Parathyroid adenoma (tissue), 2 donors: ENCODE data around the gene ARPIN.

ENCODE experiments used
- H2AFZ ChIP-seq: fragments of 300-600 bp; sonication (generic); one replicate; pipeline ENCODE4 v1.7.0; 2017; ENCODE audit warnings: antibody characterized with exemption, mild to moderate bottlenecking
- H3K27ac ChIP-seq: fragments of 300-600 bp; sonication (generic); one replicate; pipeline ENCODE4 v1.7.0; 2017
- H3K27me3 ChIP-seq: fragments of 300-600 bp; sonication (generic); one replicate; pipeline ENCODE4 v1.7.0; 2017; ENCODE audit warnings: low read length; ENCODE audit not compliant: control insufficient read depth, insufficient read depth
- H3K36me3 ChIP-seq: fragments of 300-600 bp; sonication (generic); one replicate; pipeline ENCODE4 v1.7.0; 2017; ENCODE audit warnings: low read length; ENCODE audit not compliant: control insufficient read depth, insufficient read depth
- H3K4me1 ChIP-seq: fragments of 300-600 bp; sonication (generic); one replicate; pipeline ENCODE4 v1.7.0; 2017; ENCODE audit warnings: control low read depth
- H3K4me2 ChIP-seq: fragments of 300-600 bp; sonication (generic); one replicate; pipeline ENCODE4 v1.7.0; 2017; ENCODE audit warnings: low read length
- H3K4me3 ChIP-seq: fragments of 300-600 bp; sonication (generic); one replicate; pipeline ENCODE4 v1.7.0; 2017; ENCODE audit warnings: low read depth, low read length
- H3K79me2 ChIP-seq: fragments of 300-600 bp; sonication (generic); one replicate; pipeline ENCODE4 v1.7.0; 2017; ENCODE audit warnings: control low read depth
- H3K9ac ChIP-seq: fragments of 300-600 bp; sonication (generic); one replicate; pipeline ENCODE4 v1.7.0; 2017; ENCODE audit warnings: mild to moderate bottlenecking
- H3K9me3 ChIP-seq: fragments of 300-600 bp; sonication (generic); one replicate; pipeline ENCODE4 v1.7.0; 2017; ENCODE audit warnings: low read length; ENCODE audit not compliant: control insufficient read depth
- TF ChIP-seq, protein P1 (sequence below): fragments of 300-600 bp; sonication (generic); IDR thresholded peaks from one replicate; pipeline ENCODE4 v1.7.0; 2017; ENCODE audit warnings: antibody characterized with exemption, mild to moderate bottlenecking
- donor health status: primary hyperparathyroidism.

ARPIN gene

DNA sequence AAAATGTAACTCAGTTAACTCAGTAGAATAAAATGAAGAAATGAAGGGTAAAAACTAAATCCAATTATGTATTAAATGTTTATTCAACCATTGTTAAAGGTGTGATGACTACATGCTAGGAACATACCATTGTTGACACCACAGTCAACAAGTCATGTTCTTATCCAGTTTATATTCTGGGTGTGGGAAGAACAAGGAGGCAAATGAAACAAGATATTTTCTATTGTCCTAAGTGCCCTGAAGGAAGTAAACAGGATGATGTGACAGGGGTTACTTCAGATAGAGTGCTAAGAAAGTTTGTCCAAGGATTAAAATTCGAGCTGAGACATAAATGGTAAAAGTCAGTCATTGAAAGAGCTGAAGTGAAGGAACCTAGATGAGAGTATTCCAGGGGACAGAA lies 32.0 kb downstream of the ARPIN start:
- Histone ChIP-seq H3K79me2 (no peaks in the 10 kb centered on the region), H3K4me3 (no peak overlapping the region), H3K9me3 (no peaks in the 10 kb centered on the region), H3K4me2 (no peak overlapping the region), H3K27ac (no peak overlapping the region), H2AFZ (no peak overlapping the region), H3K27me3 (no peaks in the 10 kb centered on the region), H3K4me1 (no peaks in the 10 kb centered on the region), H3K36me3 (no peaks in the 10 kb centered on the region), H3K9ac (no peak overlapping the region)
- TF ChIP-seq, protein P1, sequence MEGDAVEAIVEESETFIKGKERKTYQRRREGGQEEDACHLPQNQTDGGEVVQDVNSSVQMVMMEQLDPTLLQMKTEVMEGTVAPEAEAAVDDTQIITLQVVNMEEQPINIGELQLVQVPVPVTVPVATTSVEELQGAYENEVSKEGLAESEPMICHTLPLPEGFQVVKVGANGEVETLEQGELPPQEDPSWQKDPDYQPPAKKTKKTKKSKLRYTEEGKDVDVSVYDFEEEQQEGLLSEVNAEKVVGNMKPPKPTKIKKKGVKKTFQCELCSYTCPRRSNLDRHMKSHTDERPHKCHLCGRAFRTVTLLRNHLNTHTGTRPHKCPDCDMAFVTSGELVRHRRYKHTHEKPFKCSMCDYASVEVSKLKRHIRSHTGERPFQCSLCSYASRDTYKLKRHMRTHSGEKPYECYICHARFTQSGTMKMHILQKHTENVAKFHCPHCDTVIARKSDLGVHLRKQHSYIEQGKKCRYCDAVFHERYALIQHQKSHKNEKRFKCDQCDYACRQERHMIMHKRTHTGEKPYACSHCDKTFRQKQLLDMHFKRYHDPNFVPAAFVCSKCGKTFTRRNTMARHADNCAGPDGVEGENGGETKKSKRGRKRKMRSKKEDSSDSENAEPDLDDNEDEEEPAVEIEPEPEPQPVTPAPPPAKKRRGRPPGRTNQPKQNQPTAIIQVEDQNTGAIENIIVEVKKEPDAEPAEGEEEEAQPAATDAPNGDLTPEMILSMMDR, result no peak

DNA sequence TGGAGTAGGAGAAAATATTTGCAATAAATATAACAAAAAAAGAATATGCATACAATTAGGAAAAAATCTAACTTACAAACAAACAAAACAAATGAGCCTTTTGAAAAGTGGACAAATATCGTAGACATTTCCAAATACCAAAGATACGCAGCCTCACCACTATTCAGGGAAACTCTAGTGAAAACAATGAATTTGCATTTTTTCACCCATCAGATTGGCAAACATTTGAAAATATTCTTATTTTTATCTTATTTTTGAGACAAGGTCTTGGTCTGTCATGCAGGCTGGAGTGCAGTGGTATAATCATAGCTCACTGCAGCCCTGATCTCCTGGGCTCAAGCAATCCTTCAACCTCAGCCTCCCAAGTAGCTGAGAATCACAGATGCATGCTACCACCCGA lies 34.4 kb downstream of the ARPIN start:
- Histone ChIP-seq H3K4me1 (no peaks in the 10 kb centered on the region), H2AFZ (no peak overlapping the region), H3K79me2 (no peaks in the 10 kb centered on the region), H3K9me3 (no peaks in the 10 kb centered on the region), H3K9ac (no peak overlapping the region), H3K27ac (no peak overlapping the region), H3K27me3 (no peaks in the 10 kb centered on the region), H3K4me3 (no peak overlapping the region), H3K4me2 (no peak overlapping the region), H3K36me3 (no peaks in the 10 kb centered on the region)
- TF ChIP-seq, protein P1, result no peak

DNA sequence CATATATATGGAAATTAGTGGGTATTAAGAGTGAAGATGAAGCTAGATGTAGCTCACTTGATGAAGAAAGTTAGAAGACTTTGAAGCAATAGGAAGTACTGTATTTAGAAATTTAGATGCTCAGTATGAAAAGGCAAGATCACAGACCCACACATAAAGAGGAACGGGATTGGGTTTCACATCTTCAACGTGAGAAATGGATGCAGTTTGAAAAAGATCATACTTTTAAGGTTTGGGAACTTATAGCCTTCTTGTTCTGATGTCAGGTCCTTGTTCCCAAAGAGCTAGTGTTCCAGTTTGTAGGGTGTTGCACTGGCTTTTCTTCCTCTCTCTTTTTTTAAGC lies 35.7 kb downstream of the ARPIN start:
- TF ChIP-seq, protein P1, result no peak
- no peaks in the 10 kb centered on the region for H3K9me3 ChIP-seq
- H3K27ac ChIP-seq, result no peak overlapping the region
- H3K36me3 ChIP-seq, result no peaks in the 10 kb centered on the region
- no peaks in the 10 kb centered on the region for H3K4me1 ChIP-seq
- H3K9ac ChIP-seq, result no peak overlapping the region
- H3K79me2 ChIP-seq, result no peaks in the 10 kb centered on the region
- no peak overlapping the region for H3K4me3 ChIP-seq
- no peaks in the 10 kb centered on the region for H3K27me3 ChIP-seq
- H3K4me2 ChIP-seq, result no peak overlapping the region
- no peak overlapping the region for H2AFZ ChIP-seq

DNA sequence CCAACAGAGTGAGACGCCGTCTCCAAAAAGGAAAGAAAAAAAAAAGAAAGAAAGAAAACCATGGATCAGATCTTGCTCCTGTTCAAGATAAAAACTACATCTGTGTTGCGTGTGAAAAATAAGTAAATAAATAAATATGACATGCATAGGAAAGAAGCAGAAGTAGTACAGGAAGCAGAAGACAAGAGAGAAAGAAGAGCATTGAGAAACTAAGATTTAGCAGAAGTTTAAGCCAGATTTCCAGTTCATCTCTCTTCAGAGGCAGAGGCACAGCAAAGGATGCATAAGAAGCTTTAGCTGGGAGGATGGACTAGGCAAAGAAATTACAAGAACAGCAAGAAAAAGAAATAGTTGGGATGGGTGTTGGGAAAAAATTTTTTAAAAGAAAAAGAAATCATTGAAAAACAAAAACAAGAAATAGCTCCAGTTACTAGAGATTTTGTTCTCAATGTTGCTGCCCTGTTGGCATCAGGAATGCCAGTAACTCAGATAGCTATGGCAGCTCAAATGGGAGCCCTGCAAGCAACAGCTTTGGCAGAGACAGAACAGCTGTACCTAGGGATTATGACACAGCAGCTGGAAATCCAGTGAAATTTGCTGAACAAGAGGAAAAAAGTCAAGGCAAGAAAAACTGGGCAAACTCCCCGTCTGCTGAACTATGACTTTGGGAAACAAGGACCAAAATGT lies 36.2 kb downstream of the ARPIN start:
- H3K36me3 ChIP-seq, result no peaks in the 10 kb centered on the region
- H3K4me1 ChIP-seq, result no peaks in the 10 kb centered on the region
- H2AFZ ChIP-seq, result no peak overlapping the region
- H3K79me2 ChIP-seq, result no peaks in the 10 kb centered on the region
- no peak overlapping the region for H3K4me2 ChIP-seq
- TF ChIP-seq, protein P1, result no peak
- no peak overlapping the region for H3K27ac ChIP-seq
- no peak overlapping the region for H3K4me3 ChIP-seq
- no peak overlapping the region for H3K9ac ChIP-seq
- H3K27me3 ChIP-seq, result no peaks in the 10 kb centered on the region
- H3K9me3 ChIP-seq, result no peaks in the 10 kb centered on the region

DNA sequence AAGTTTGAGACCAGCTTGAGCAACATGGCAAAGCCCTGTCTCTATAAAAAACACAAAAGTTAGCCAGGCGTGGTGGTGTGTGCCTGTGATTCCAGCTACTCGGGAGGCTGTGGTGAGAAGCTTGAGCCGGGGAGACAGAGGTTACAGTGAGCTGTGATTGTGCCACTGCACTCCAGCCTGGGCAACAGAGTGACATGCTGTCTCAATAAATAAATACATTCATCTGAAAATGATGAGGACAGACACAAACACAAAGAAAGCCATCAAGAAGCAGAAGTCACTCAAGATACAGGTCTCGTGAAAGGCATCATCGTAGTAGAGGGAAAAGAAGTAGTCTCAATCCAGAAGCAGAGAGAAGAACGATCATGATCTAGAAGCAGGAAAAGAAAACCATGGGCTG lies 37.0 kb downstream of the ARPIN start:
- H3K79me2 ChIP-seq, result no peaks in the 10 kb centered on the region
- no peaks in the 10 kb centered on the region for H3K9me3 ChIP-seq
- H3K36me3 ChIP-seq, result no peaks in the 10 kb centered on the region
- H2AFZ ChIP-seq, result no peak overlapping the region
- H3K27me3 ChIP-seq, result no peaks in the 10 kb centered on the region
- H3K4me2 ChIP-seq, result no peak overlapping the region
- H3K4me1 ChIP-seq, result no peaks in the 10 kb centered on the region
- no peak overlapping the region for H3K9ac ChIP-seq
- no peak overlapping the region for H3K4me3 ChIP-seq
- H3K27ac ChIP-seq, result no peak overlapping the region
- TF ChIP-seq, protein P1, result no peak
